Tibial nerve (tissue), 4 donors: ENCODE measurements around the gene IL31RA.

Experiments
- CTCF ChIP-seq, 5 experiments: fragments of 200-600 bp in 3 of 5; fragments of 450-650 bp in 2 of 5; sonication (generic) in 3 of 5; IDR thresholded peaks; one replicate each; pipeline ENCODE4 v1.5.1; 2016 to 2019; ENCODE audit warnings: antibody characterized with exemption in 5 of 5, mild to moderate bottlenecking in 3 of 5, moderate library complexity in 2 of 5
- EP300 ChIP-seq, 2 donors: sonication (generic); formaldehyde crosslinking; IDR thresholded peaks; one replicate each; pipeline ENCODE4 v1.6.1; 2017; ENCODE audit warnings: antibody characterized with exemption in 2 of 2, mild to moderate bottlenecking in 1 of 2
- POLR2A ChIP-seq, 2 donors: fragments of 450-650 bp; IDR thresholded peaks; one replicate each; pipeline ENCODE4 v1.6.1; 2017; ENCODE audit warnings: antibody characterized with exemption in 2 of 2, mild to moderate bottlenecking in 2 of 2, moderate library complexity in 2 of 2

GRCh38 chr5:55926476-55926875 is 75.3 kb downstream of the IL31RA start:
- TF ChIP-seq CTCF (IDR thresholded peaks at IDR 0.05) (no peak), EP300 (IDR thresholded peaks at IDR 0.05) (no peak), POLR2A (IDR thresholded peaks at IDR 0.05) (no peak)
